Liver (tissue), 9 donors: ENCODE data around the gene VWF. TPM values are rescaled to one million over a fixed set of nuclear protein-coding genes. Genes with fewer than 3 reads are reported as not detected.

Experiments
- DNase-seq: peaks from one replicate; pipeline ENCODE4 v3.0.0-alpha.2; 2017; ENCODE audit warnings: low spot score
- H3K27ac ChIP-seq, 2 donors: one replicate each; pipeline ENCODE4 v1.7.0; 2013; ENCODE audit warnings: inconsistent platforms in 2 of 2, low read length in 2 of 2, control low read depth in 1 of 2, low read depth in 1 of 2, mild to moderate bottlenecking in 1 of 2
- H3K27me3 ChIP-seq, 4 donors: one replicate each; pipeline versions ENCODE4 v1.6.1 to v1.7.0; 2013; ENCODE audit warnings: low read length in 3 of 4, inconsistent platforms in 1 of 4, mild to moderate bottlenecking in 1 of 4, moderate library complexity in 1 of 4; ENCODE audit not compliant: control insufficient read depth in 4 of 4, insufficient read depth in 4 of 4
- H3K36me3 ChIP-seq, 4 donors: one replicate each; pipeline versions ENCODE4 v1.6.1 to v1.7.0; 2013; ENCODE audit warnings: low read length in 3 of 4, mild to moderate bottlenecking in 3 of 4, low read depth in 1 of 4, moderate library complexity in 1 of 4; ENCODE audit not compliant: control insufficient read depth in 4 of 4, insufficient read depth in 3 of 4
- H3K4me1 ChIP-seq, 4 donors: one replicate each; pipeline versions ENCODE4 v1.6.1 to v1.7.0; 2013; ENCODE audit warnings: low read length in 3 of 4, mild to moderate bottlenecking in 3 of 4, moderate library complexity in 1 of 4; ENCODE audit not compliant: control insufficient read depth in 4 of 4, insufficient read depth in 4 of 4
- H3K4me3 ChIP-seq, 3 donors: one replicate each; pipeline versions ENCODE4 v1.6.1 to v1.7.0; 2013; ENCODE audit warnings: low read length in 3 of 3, control low read depth in 1 of 3, low read depth in 1 of 3, mild to moderate bottlenecking in 1 of 3
- H3K9ac ChIP-seq, 2 donors: one replicate each; pipeline ENCODE4 v1.7.0; 2013; ENCODE audit warnings: low read length in 2 of 2, mild to moderate bottlenecking in 2 of 2, moderate library complexity in 2 of 2, control low read depth in 1 of 2, low read depth in 1 of 2
- H3K9me3 ChIP-seq, 4 donors: one replicate each; pipeline versions ENCODE4 v1.6.1 to v1.7.0; 2013; ENCODE audit warnings: low read length in 3 of 4; ENCODE audit not compliant: control insufficient read depth in 4 of 4
- GABPA ChIP-seq, 2 donors: IDR thresholded peaks in 1 of 2; conservative IDR thresholded peaks in 1 of 2; 2 replicates each; pipeline ENCODE4 v1.6.1; 2016; ENCODE audit warnings: antibody characterized with exemption in 2 of 2, mild to moderate bottlenecking in 1 of 2, moderate library complexity in 1 of 2
- HNF4G ChIP-seq: IDR thresholded peaks from 2 replicates; pipeline ENCODE4 v1.6.1; 2016; ENCODE audit warnings: antibody characterized with exemption
- RAD21 ChIP-seq, 2 donors: IDR thresholded peaks; 2 replicates each; pipeline ENCODE4 v1.6.1; 2016; ENCODE audit warnings: antibody characterized with exemption in 2 of 2, mild to moderate bottlenecking in 2 of 2
- SP1 ChIP-seq: IDR thresholded peaks from 2 replicates; pipeline ENCODE4 v1.6.1; 2018; ENCODE audit warnings: antibody characterized with exemption, mild to moderate bottlenecking
- TAF1 ChIP-seq: conservative IDR thresholded peaks from 2 replicates; pipeline ENCODE4 v1.6.1; 2016; ENCODE audit warnings: antibody characterized with exemption, mild to moderate bottlenecking
- YY1 ChIP-seq: IDR thresholded peaks from 2 replicates; pipeline ENCODE4 v1.6.1; 2016; ENCODE audit warnings: antibody characterized with exemption, mild to moderate bottlenecking
- WGBS: extraction: QIAGEN DNeasy Blood & Tissue Kit; methylation state at CpG from one replicate; pipeline ENCODE4 v1.1.7; 2013; 5-methylcytosine and 5-hydroxymethylcytosine counted together
- polyA plus RNA-seq, 2 donors: library from polyadenylated mRNA; stranded (reverse) in 1 of 2; unstranded in 1 of 2; fragments of 200-250 nt in 1 of 2; fragments of >200 nt in 1 of 2; fragmentation: Nextera tagmentation in 1 of 2; extraction: Ambion mirVana in 1 of 2; gene quantifications; one replicate each; pipeline versions ENCODE4 v1.2.1 to v1.2.3, GENCODE V29; 2013 to 2015
- total RNA-seq, 2 donors: library from RNA; depleted of rRNA; stranded (reverse); fragments of >200 nt; gene quantifications; one replicate each; pipeline ENCODE4 v1.2.3, GENCODE V29; 2014
- TF ChIP-seq, protein P1 (sequence below): IDR thresholded peaks from 2 replicates; pipeline ENCODE4 v1.6.1; 2016; ENCODE audit warnings: antibody characterized with exemption
- TF ChIP-seq, protein P2 (sequence below): fragments of 150-350 bp; IDR thresholded peaks from 2 replicates; pipeline ENCODE4 v1.5.1; 2017; ENCODE audit warnings: improper control_type of control experiment, low read depth, low read length; ENCODE audit not compliant: missing input control
- TF ChIP-seq, protein P3 (sequence below): IDR thresholded peaks from 2 replicates; pipeline ENCODE4 v1.6.1; 2016; ENCODE audit warnings: antibody characterized with exemption, mild to moderate bottlenecking
- donor health status: healthy.
- donor health status: healthy.
- donor health status: healthy.
- donor health status: healthy.
- donor health status: healthy.

VWF gene
- total and polyA plus RNA-seq, 4 donors, result 2.1 to 10.8 (median 4.0) TPM

DNA sequence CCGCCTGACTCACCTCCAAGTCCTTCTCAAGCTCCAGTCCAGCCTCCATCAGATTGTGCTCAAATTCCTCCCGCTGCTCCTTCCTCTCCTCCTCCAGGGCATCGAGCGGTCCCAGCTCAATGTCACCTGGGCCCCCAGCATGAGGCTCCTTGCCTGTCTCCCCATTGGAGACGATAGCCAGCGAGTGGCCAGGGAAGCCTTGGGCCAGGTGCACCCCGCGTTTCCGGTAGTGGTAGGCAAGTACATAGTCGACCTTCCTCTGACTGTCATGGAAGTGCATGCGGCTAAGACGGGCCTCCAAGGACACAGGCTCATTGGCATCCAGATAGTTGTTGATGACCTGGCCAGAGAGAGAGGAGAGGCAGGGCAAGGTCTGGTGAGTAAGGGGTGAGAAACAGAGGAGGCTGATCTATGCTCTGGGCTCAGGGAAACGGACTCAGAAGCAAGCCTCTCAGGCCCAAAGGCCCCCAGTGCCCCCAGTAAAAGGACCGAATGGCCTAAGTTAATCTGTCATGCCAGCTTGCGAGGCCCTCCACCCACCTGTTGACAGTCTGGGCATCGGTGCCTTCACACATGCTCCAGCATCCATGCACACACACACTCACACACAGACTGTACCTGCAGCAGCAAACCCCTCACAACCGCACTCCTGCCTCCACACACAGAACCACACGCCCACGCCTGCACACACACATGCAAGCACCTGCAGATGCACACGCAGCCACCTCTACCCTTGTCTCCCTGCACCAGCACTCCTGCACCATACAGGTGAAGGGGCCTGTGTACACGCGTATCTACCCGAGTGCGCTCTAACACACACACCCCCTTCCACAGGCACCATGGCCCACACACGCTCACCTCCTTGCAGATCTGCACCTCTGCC, 203.2 kb downstream of the VWF start (continued):
- no peak for TF ChIP-seq SP1
- TF ChIP-seq, protein P1, sequence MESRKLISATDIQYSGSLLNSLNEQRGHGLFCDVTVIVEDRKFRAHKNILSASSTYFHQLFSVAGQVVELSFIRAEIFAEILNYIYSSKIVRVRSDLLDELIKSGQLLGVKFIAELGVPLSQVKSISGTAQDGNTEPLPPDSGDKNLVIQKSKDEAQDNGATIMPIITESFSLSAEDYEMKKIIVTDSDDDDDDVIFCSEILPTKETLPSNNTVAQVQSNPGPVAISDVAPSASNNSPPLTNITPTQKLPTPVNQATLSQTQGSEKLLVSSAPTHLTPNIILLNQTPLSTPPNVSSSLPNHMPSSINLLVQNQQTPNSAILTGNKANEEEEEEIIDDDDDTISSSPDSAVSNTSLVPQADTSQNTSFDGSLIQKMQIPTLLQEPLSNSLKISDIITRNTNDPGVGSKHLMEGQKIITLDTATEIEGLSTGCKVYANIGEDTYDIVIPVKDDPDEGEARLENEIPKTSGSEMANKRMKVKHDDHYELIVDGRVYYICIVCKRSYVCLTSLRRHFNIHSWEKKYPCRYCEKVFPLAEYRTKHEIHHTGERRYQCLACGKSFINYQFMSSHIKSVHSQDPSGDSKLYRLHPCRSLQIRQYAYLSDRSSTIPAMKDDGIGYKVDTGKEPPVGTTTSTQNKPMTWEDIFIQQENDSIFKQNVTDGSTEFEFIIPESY, result no peak

DNA sequence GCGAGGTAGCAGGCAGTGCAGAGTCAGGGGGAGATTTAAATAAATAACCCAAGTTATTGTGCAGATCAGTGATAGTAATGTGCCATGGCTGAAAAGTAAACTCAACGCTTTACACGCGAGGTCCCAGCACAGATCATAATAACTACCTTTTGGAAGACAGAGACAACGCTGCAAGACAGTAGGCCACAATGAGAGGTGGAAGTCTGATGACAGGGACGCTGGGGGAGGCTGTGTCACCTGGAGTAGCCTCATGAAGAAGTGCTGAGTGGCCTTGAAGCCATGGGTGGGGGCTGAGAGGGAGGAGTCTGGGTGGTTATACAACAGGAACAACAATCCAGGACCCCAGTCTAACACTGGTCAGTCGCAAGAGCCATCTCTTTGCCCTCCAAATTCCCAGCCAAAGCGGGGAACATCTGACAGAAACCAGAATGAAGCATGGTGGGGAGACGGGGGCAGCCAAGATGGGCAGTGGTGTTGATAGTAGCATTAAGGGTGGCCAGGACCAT, 207.6 kb downstream of the VWF start:
- no peak overlapping the region for H3K4me3 ChIP-seq
- no peaks in the 10 kb centered on the region for H3K27me3 ChIP-seq
- no peak for DNase-seq
- H3K27ac ChIP-seq, result no peak overlapping the region
- TF ChIP-seq TAF1, result no peak
- TF ChIP-seq HNF4G, result no peak
- H3K36me3 ChIP-seq, result no peaks in the 10 kb centered on the region
- no peak overlapping the region for H3K9ac ChIP-seq
- H3K9me3 ChIP-seq, result no peaks in the 10 kb centered on the region
- 82% methylated on average over 9 of the region's 9 CpGs for WGBS
- no peaks in the 10 kb centered on the region for H3K4me1 ChIP-seq

DNA sequence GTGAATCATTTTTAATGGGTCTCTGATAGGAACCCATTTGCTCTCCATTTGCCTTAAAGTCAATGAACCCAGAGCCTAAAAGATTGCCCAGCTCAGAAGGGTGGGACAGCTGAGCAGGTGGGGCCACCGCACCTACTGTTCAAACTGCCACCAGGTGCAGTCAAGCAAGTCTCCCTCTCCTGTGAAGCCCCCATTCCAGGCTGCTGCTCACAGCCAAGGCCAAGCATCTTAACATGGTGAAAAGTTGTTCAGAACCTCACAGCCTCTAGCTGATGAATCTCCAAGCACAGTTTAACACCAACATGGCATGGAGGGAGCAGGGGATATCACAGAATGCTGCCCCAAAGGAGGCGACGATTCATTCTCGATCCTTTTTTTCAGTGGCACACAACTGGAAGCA, 209.0 kb downstream of the VWF start:
- Histone ChIP-seq H3K9ac (no peak overlapping the region), H3K36me3 (no peaks in the 10 kb centered on the region), H3K27me3 (peaks cover 0 to 3% (median 0%) of the 10 kb centered on the region in 4 donors), H3K4me3 (no peak overlapping the region), H3K27ac (no peak overlapping the region), H3K4me1 (no peaks in the 10 kb centered on the region), H3K9me3 (no peaks in the 10 kb centered on the region)
- TF ChIP-seq YY1 (no peak), HNF4G (no peak), GABPA (IDR thresholded peaks at IDR 0.05 in 1 of 2, conservative IDR thresholded peaks at IDR 0.05 in 1 of 2) (no peak), SP1 (no peak), RAD21 (IDR thresholded peaks at IDR 0.05) (no peak)
- TF ChIP-seq, protein P2, sequence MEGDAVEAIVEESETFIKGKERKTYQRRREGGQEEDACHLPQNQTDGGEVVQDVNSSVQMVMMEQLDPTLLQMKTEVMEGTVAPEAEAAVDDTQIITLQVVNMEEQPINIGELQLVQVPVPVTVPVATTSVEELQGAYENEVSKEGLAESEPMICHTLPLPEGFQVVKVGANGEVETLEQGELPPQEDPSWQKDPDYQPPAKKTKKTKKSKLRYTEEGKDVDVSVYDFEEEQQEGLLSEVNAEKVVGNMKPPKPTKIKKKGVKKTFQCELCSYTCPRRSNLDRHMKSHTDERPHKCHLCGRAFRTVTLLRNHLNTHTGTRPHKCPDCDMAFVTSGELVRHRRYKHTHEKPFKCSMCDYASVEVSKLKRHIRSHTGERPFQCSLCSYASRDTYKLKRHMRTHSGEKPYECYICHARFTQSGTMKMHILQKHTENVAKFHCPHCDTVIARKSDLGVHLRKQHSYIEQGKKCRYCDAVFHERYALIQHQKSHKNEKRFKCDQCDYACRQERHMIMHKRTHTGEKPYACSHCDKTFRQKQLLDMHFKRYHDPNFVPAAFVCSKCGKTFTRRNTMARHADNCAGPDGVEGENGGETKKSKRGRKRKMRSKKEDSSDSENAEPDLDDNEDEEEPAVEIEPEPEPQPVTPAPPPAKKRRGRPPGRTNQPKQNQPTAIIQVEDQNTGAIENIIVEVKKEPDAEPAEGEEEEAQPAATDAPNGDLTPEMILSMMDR, result no peak
- TF ChIP-seq, protein P3, sequence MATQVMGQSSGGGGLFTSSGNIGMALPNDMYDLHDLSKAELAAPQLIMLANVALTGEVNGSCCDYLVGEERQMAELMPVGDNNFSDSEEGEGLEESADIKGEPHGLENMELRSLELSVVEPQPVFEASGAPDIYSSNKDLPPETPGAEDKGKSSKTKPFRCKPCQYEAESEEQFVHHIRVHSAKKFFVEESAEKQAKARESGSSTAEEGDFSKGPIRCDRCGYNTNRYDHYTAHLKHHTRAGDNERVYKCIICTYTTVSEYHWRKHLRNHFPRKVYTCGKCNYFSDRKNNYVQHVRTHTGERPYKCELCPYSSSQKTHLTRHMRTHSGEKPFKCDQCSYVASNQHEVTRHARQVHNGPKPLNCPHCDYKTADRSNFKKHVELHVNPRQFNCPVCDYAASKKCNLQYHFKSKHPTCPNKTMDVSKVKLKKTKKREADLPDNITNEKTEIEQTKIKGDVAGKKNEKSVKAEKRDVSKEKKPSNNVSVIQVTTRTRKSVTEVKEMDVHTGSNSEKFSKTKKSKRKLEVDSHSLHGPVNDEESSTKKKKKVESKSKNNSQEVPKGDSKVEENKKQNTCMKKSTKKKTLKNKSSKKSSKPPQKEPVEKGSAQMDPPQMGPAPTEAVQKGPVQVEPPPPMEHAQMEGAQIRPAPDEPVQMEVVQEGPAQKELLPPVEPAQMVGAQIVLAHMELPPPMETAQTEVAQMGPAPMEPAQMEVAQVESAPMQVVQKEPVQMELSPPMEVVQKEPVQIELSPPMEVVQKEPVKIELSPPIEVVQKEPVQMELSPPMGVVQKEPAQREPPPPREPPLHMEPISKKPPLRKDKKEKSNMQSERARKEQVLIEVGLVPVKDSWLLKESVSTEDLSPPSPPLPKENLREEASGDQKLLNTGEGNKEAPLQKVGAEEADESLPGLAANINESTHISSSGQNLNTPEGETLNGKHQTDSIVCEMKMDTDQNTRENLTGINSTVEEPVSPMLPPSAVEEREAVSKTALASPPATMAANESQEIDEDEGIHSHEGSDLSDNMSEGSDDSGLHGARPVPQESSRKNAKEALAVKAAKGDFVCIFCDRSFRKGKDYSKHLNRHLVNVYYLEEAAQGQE, result no peak
- TF ChIP-seq, protein P1, result no peak
- DNase-seq, result no peak
- WGBS, result 94% methylated on average over 4 of the region's 4 CpGs
